SK-N-SH (cell line): Measurements from ENCODE around the gene LILRA6. TPM values are rescaled to one million over a fixed set of nuclear protein-coding genes. Genes with fewer than 3 reads are reported as not detected.

Source experiments
- CTCF ChIA-PET: fragments of 300-600, 350-600 bp; formaldehyde crosslinking; extraction: SDS; loops from one replicate; lab custom pipeline; 2021; lab: Yijun Ruan, JAX
- POLR2A ChIA-PET: fragments of 350-600 bp; sonication (Branson Sonifier 250); formaldehyde crosslinking; extraction: SDS; loops from one replicate; lab custom pipeline; 2020; ENCODE audit warnings: antibody characterized with exemption, inconsistent platforms; lab: Yijun Ruan, JAX
- DNase-seq: peaks from one replicate; pipeline ENCODE4 v3.0.0; 2012
- H2AFZ ChIP-seq: fragments of 200-600 bp; sonication (generic); 2 replicates; pipeline ENCODE4 v1.8.1; 2016; ENCODE audit warnings: antibody characterized with exemption, mild to moderate bottlenecking, low read depth
- H3F3A ChIP-seq: fragments of 200-600 bp; sonication (generic); replicated peaks from 2 replicates; pipeline ENCODE3; 2016; ENCODE audit warnings: antibody characterized with exemption, mild to moderate bottlenecking; ENCODE audit not compliant: insufficient read depth
- H3K27ac ChIP-seq, 2 experiments: fragments of 200-500 bp in 1 of 2; fragments of 200-600 bp in 1 of 2; sonication (Bioruptor generic) in 1 of 2; sonication (generic), shearing (Covaris generic) in 1 of 2; 2 replicates each; pipeline versions ENCODE4 v1.5.1 to v1.6.1; 2014 to 2016; ENCODE audit warnings: low read depth in 2 of 2, inconsistent platforms in 1 of 2, low read length in 1 of 2, mild to moderate bottlenecking in 1 of 2, mixed read lengths in 1 of 2
- H3K27me3 ChIP-seq: fragments of 200-600 bp; sonication (generic), shearing (Covaris generic); 2 replicates; pipeline ENCODE4 v1.6.1; 2016; ENCODE audit warnings: mixed run types; ENCODE audit not compliant: insufficient read depth
- H3K36me3 ChIP-seq, 2 experiments: fragments of 200-500 bp in 1 of 2; fragments of 200-600 bp in 1 of 2; sonication (Bioruptor generic) in 1 of 2; sonication (generic) in 1 of 2; replicated peaks in 1 of 2; 2 replicates each; pipeline versions ENCODE3 to v1.5.1; 2014 to 2016; ENCODE audit warnings: low read length in 1 of 2, mild to moderate bottlenecking in 1 of 2; ENCODE audit not compliant: insufficient read depth in 2 of 2, control insufficient read depth in 1 of 2
- H3K4me1 ChIP-seq, 2 experiments: fragments of 200-500 bp in 1 of 2; fragments of 200-600 bp in 1 of 2; sonication (Bioruptor generic) in 1 of 2; sonication (generic), shearing (Covaris generic) in 1 of 2; 2 replicates each; pipeline versions ENCODE4 v1.5.1 to v1.6.1; 2014 to 2016; ENCODE audit warnings: low read depth in 1 of 2, low read length in 1 of 2, mixed run types in 1 of 2; ENCODE audit not compliant: insufficient read depth in 2 of 2, control insufficient read depth in 1 of 2
- H3K4me2 ChIP-seq: fragments of 200-600 bp; sonication (generic), shearing (Covaris generic); 2 replicates; pipeline ENCODE4 v1.6.1; 2017; ENCODE audit warnings: mixed run types
- H3K4me3 ChIP-seq, 2 experiments: fragments of 200-500 bp in 1 of 2; fragments of 200-600 bp in 1 of 2; sonication (Bioruptor generic) in 1 of 2; sonication (generic), shearing (Covaris generic) in 1 of 2; 2 replicates each; pipeline versions ENCODE4 v1.5.1 to v1.8.1; 2014 to 2016; ENCODE audit warnings: low read depth in 2 of 2, inconsistent platforms in 1 of 2, low read length in 1 of 2, mild to moderate bottlenecking in 1 of 2, mixed read lengths in 1 of 2, moderate library complexity in 1 of 2
- H3K79me2 ChIP-seq: fragments of 200-600 bp; sonication (generic); 2 replicates; pipeline ENCODE4 v1.8.1; 2017; ENCODE audit warnings: mild to moderate bottlenecking; ENCODE audit not compliant: insufficient read depth
- H3K9ac ChIP-seq: fragments of 200-600 bp; sonication (generic); 2 replicates; pipeline ENCODE4 v1.6.1; 2017; ENCODE audit warnings: mixed run types
- H3K9me2 ChIP-seq: fragments of 200-600 bp; sonication (generic); 2 replicates; pipeline ENCODE4 v1.6.1; 2017; ENCODE audit warnings: mixed run types
- H3K9me3 ChIP-seq: fragments of 200-600 bp; sonication (generic); 2 replicates; pipeline ENCODE4 v1.6.1; 2017; ENCODE audit warnings: mixed run types, mild to moderate bottlenecking, moderate library complexity
- H4K20me1 ChIP-seq: fragments of 200-600 bp; sonication (generic); 2 replicates; pipeline ENCODE4 v1.6.1; 2017; ENCODE audit warnings: mild to moderate bottlenecking, mixed run types; ENCODE audit not compliant: insufficient read depth
- CHD2 ChIP-seq: fragments of 150-350 bp; IDR thresholded peaks from 2 replicates; pipeline ENCODE4 v1.6.1; 2018; ENCODE audit warnings: low read length; ENCODE audit not compliant: partially characterized antibody
- EZH2phosphoT487 ChIP-seq: fragments of 200-600 bp; sonication (generic); IDR thresholded peaks from 2 replicates; pipeline ENCODE4 v1.6.1; 2017; ENCODE audit warnings: low read depth, mixed run types, mild to moderate bottlenecking, antibody characterized with exemption, moderate library complexity, borderline replicate concordance
- FOSL2 ChIP-seq: IDR thresholded peaks from 2 replicates; pipeline ENCODE4 v1.4.0; 2012; ENCODE audit warnings: low read depth, mild to moderate bottlenecking, moderate library complexity, borderline replicate concordance
- GATA2 ChIP-seq: sonication (generic); formaldehyde crosslinking; IDR thresholded peaks from 2 replicates; pipeline ENCODE4 v1.5.0; 2020; ENCODE audit warnings: mild to moderate bottlenecking, missing genetic modification reagents
- MAX ChIP-seq: IDR thresholded peaks from 2 replicates; pipeline ENCODE4 v1.4.0; 2012; ENCODE audit warnings: low read depth
- MEF2A ChIP-seq: IDR thresholded peaks from 2 replicates; pipeline ENCODE4 v1.4.0; 2012; ENCODE audit warnings: low read depth, borderline replicate concordance
- PBX3 ChIP-seq: IDR thresholded peaks from 2 replicates; pipeline ENCODE4; 2012
- RAD21 ChIP-seq: IDR thresholded peaks from 2 replicates; pipeline ENCODE4 v1.6.1; 2012; ENCODE audit warnings: mild to moderate bottlenecking, low read length
- RCOR1 ChIP-seq: fragments of 150-350 bp; IDR thresholded peaks from 2 replicates; pipeline ENCODE4 v1.6.1; 2017; ENCODE audit warnings: antibody characterized with exemption, low read length
- REST ChIP-seq: IDR thresholded peaks from 2 replicates; pipeline ENCODE4 v1.6.1; 2012; ENCODE audit warnings: mild to moderate bottlenecking, low read depth, low read length, moderate library complexity
- RFX5 ChIP-seq: IDR thresholded peaks from 2 replicates; pipeline ENCODE4 v1.6.1; 2012; ENCODE audit warnings: mild to moderate bottlenecking, improper control_type of control experiment, low read length
- SMC3 ChIP-seq: IDR thresholded peaks from 2 replicates; pipeline ENCODE4 v1.6.1; 2012; ENCODE audit warnings: low read depth, low read length, improper control_type of control experiment
- TAF1 ChIP-seq: IDR thresholded peaks from 2 replicates; pipeline ENCODE4 v1.6.1; 2012; ENCODE audit warnings: low read depth, mild to moderate bottlenecking, low read length, moderate library complexity, borderline replicate concordance
- USF1 ChIP-seq: IDR thresholded peaks from 2 replicates; pipeline ENCODE4 v1.4.0; 2012; ENCODE audit warnings: low read depth, borderline replicate concordance
- USF2 ChIP-seq: fragments of 150-350 bp; IDR thresholded peaks from 2 replicates; pipeline ENCODE4 v1.6.1; 2017; ENCODE audit warnings: antibody characterized with exemption, low read length, low read depth, borderline replicate concordance
- YY1 ChIP-seq: IDR thresholded peaks from 2 replicates; pipeline ENCODE4 v1.4.0; 2012; ENCODE audit warnings: low read depth, mild to moderate bottlenecking
- WGBS: methylation state at CpG from one replicate; pipeline ENCODE4 v1.1.6; 2017; ENCODE audit warnings: low lambda C conversion rate; 5-methylcytosine and 5-hydroxymethylcytosine counted together
- polyA plus RNA-seq, 3 experiments: library from polyadenylated mRNA; depleted of rRNA; stranded (reverse); fragments of >200 nt; gene quantifications; 2 replicates each; pipeline ENCODE4 v1.2.3, GENCODE V29; 2012

The LILRA6 gene
- polyA plus RNA-seq, 1 of the 3 experiments (the other 2 are of a cell fraction), result not detected

GRCh38 chr19:54253331-54254194 lies 11.0 kb upstream of the LILRA6 start:
- DNase-seq, result no peak
- Histone ChIP-seq H3K9me2 (no peaks in the 10 kb centered on the region), H3K36me3 (no peaks in the 10 kb centered on the region), H2AFZ (no peak overlapping the region), H3K9ac (no peak overlapping the region), H3K9me3 (no peaks in the 10 kb centered on the region), H3K4me3 (no peak overlapping the region), H3F3A (peaks cover 4% of the 10 kb centered on the region), H3K4me1 (no peaks in the 10 kb centered on the region), H3K4me2 (no peak overlapping the region), H3K27ac (no peak overlapping the region), H4K20me1 (no peaks in the 10 kb centered on the region), H3K27me3 (peaks cover 80% of the 10 kb centered on the region), H3K79me2 (no peaks in the 10 kb centered on the region)
- CTCF ChIA-PET, result interaction anchor here (0.9 to 1.2 kb wide), 2 partner anchors 13 to 21 kb away, joined by 3 to 4 read pairs; no protein-coding TSS in a partner anchor
- WGBS, result 13% methylated on average over 14 of the region's 23 CpGs
- POLR2A ChIA-PET, result no interaction called here
- TF ChIP-seq REST, result no peak
- TF ChIP-seq MAX, result no peak
- no peak for TF ChIP-seq RAD21
- TF ChIP-seq TAF1, result no peak
- no peak for TF ChIP-seq USF2
- TF ChIP-seq FOSL2, result no peak
- no peak for TF ChIP-seq USF1
- TF ChIP-seq EZH2phosphoT487, result no peak
- TF ChIP-seq YY1, result no peak
- TF ChIP-seq MEF2A, result no peak
- TF ChIP-seq RCOR1, result no peak
- no peak for TF ChIP-seq PBX3
- no peak for TF ChIP-seq RFX5
- TF ChIP-seq CHD2, result no peak
- TF ChIP-seq GATA2 (CRISPR knock-in tag), result no peak
- TF ChIP-seq SMC3, result no peak
